HG03175 (cell line): Measurements from ENCODE around the gene FOXP1.

Experiments
- ATAC-seq: cut with Tn5 transposase; IDR thresholded peaks from one replicate; pipeline ENCODE4 v1.9.1; 2021; ENCODE audit warnings: mild to moderate bottlenecking, moderate library complexity; ENCODE audit not compliant: unreplicated experiment

Gene FOXP1

GRCh38 chr3:71488882-71489281 is 94.6 kb downstream of the FOXP1 start:
- no peak for ATAC-seq

GRCh38 chr3:71488391-71488809 is 95.1 kb downstream of the FOXP1 start:
- ATAC-seq, result no peak

- ATAC-seq, result peak; percentile 52
Observed at GRCh38 chr3:71487418-71487817, 96.1 kb downstream of the FOXP1 start.

- no peak for ATAC-seq
Observed at GRCh38 chr3:71486831-71487230, 96.7 kb downstream of the FOXP1 start.

GRCh38 chr3:71485896-71486295 is 97.6 kb downstream of the FOXP1 start:
- ATAC-seq, result no peak

GRCh38 chr3:71484452-71484851 is 99.1 kb downstream of the FOXP1 start:
- ATAC-seq, result no peak

- no peak for ATAC-seq
Observed at GRCh38 chr3:71484047-71484446, 99.5 kb downstream of the FOXP1 start.

GRCh38 chr3:71482771-71483170 is 100.8 kb downstream of the FOXP1 start:
- no peak for ATAC-seq

GRCh38 chr3:71478568-71478967 is 105.0 kb downstream of the FOXP1 start:
- no peak for ATAC-seq

GRCh38 chr3:71476950-71477349 is 106.6 kb downstream of the FOXP1 start:
- no peak for ATAC-seq

- no peak for ATAC-seq
Observed at GRCh38 chr3:71469138-71469435, 114.4 kb downstream of the FOXP1 start.

GRCh38 chr3:71468311-71469137 is 115.0 kb downstream of the FOXP1 start:
- ATAC-seq, result no peak

GRCh38 chr3:71466483-71466882 is 117.0 kb downstream of the FOXP1 start:
- no peak for ATAC-seq

GRCh38 chr3:71465371-71466036 is 118.0 kb downstream of the FOXP1 start:
- ATAC-seq, result no peak

- no peak for ATAC-seq
Observed at GRCh38 chr3:71464613-71465012, 118.9 kb downstream of the FOXP1 start.

GRCh38 chr3:71463617-71464016 is 119.9 kb downstream of the FOXP1 start:
- ATAC-seq, result no peak

GRCh38 chr3:71462586-71462985 is 120.9 kb downstream of the FOXP1 start:
- no peak for ATAC-seq

GRCh38 chr3:71461749-71462483 is 121.6 kb downstream of the FOXP1 start:
- no peak for ATAC-seq

- no peak for ATAC-seq
Observed at GRCh38 chr3:71461114-71461513, 122.4 kb downstream of the FOXP1 start.

GRCh38 chr3:71458895-71459294 is 124.6 kb downstream of the FOXP1 start:
- ATAC-seq, result no peak

- ATAC-seq, result no peak
Observed at GRCh38 chr3:71456826-71457225, 126.7 kb downstream of the FOXP1 start.

- ATAC-seq, result peak; percentile 42
Observed at GRCh38 chr3:71456156-71456555, 127.4 kb downstream of the FOXP1 start.
